C4-2B (cell line): Measurements from ENCODE around the gene DFFA.

Source experiments
- ZFX ChIP-seq: fragments of 450-650 bp; IDR thresholded peaks from 2 replicates; pipeline ENCODE4 v1.6.1; 2017
- TF ChIP-seq, protein P1 (sequence below): fragments of 450-650 bp; conservative IDR thresholded peaks from 2 replicates; pipeline ENCODE4 v1.5.1; 2017; ENCODE audit warnings: mild to moderate bottlenecking

GRCh38 chr1:10475510-10475909 lies 3.2 kb upstream of the DFFA start:
- TF ChIP-seq, protein P1, sequence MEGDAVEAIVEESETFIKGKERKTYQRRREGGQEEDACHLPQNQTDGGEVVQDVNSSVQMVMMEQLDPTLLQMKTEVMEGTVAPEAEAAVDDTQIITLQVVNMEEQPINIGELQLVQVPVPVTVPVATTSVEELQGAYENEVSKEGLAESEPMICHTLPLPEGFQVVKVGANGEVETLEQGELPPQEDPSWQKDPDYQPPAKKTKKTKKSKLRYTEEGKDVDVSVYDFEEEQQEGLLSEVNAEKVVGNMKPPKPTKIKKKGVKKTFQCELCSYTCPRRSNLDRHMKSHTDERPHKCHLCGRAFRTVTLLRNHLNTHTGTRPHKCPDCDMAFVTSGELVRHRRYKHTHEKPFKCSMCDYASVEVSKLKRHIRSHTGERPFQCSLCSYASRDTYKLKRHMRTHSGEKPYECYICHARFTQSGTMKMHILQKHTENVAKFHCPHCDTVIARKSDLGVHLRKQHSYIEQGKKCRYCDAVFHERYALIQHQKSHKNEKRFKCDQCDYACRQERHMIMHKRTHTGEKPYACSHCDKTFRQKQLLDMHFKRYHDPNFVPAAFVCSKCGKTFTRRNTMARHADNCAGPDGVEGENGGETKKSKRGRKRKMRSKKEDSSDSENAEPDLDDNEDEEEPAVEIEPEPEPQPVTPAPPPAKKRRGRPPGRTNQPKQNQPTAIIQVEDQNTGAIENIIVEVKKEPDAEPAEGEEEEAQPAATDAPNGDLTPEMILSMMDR: no peak
- TF ChIP-seq ZFX: no peak
